DMS53 treated with DMSO at 0.1 percent for 48 hours (cell line): Measurements from ENCODE around the gene SEBOX.

Experiments
- DNase-seq: peaks from one replicate; lab custom pipeline; 2025; ENCODE audit not compliant: unreplicated experiment; lab: John Stamatoyannopoulos, UW

The SEBOX gene

GRCh38 chr17:28368915-28369683, 4.1 kb upstream of the SEBOX start:
- no peak for DNase-seq

- no peak for DNase-seq
Observed at GRCh38 chr17:28368306-28368831, 3.4 kb upstream of the SEBOX start.

GRCh38 chr17:28367641-28368305, 2.8 kb upstream of the SEBOX start:
- DNase-seq = no peak

- DNase-seq = no peak
Observed at GRCh38 chr17:28366605-28367004, 1.6 kb upstream of the SEBOX start.

- DNase-seq = no peak
Observed at GRCh38 chr17:28365487-28365886, 488 bp upstream of the SEBOX start.

GRCh38 chr17:28363776-28364650, 986 bp downstream of the SEBOX start:
- DNase-seq = no peak

- DNase-seq = no peak
Observed at GRCh38 chr17:28363186-28363585, 1.8 kb downstream of the SEBOX start.

- DNase-seq = no peak
Observed at GRCh38 chr17:28357901-28358197, 7.2 kb downstream of the SEBOX start.

GRCh38 chr17:28357061-28357900, 7.7 kb downstream of the SEBOX start, which contains the start of gene POLDIP2:
Gene POLDIP2 (minus strand): TSS chr17:28357527. CDS start chr17:28357448, 79 bp downstream.
- peak; percentile 72 for DNase-seq

- DNase-seq = no peak
Observed at GRCh38 chr17:28350271-28350670, 14.7 kb downstream of the SEBOX start.

- DNase-seq = no peak
Observed at GRCh38 chr17:28348979-28349378, 16.0 kb downstream of the SEBOX start.

- no peak for DNase-seq
Observed at GRCh38 chr17:28347261-28347891, 17.6 kb downstream of the SEBOX start.

GRCh38 chr17:28346746-28347246, 18.2 kb downstream of the SEBOX start:
- DNase-seq = no peak

- no peak for DNase-seq
Observed at GRCh38 chr17:28346199-28346580, 18.8 kb downstream of the SEBOX start.

GRCh38 chr17:28345419-28346198, 19.4 kb downstream of the SEBOX start:
- no peak for DNase-seq

GRCh38 chr17:28344435-28344901, 20.5 kb downstream of the SEBOX start:
- no peak for DNase-seq

- DNase-seq = no peak
Observed at GRCh38 chr17:28344011-28344410, 21.0 kb downstream of the SEBOX start.

- DNase-seq = no peak
Observed at GRCh38 chr17:28343491-28343932, 21.5 kb downstream of the SEBOX start.

GRCh38 chr17:28342313-28342712, 22.7 kb downstream of the SEBOX start:
- DNase-seq = no peak
